ENCODE measurements around the gene LAMA3.

- TF ChIP-seq CTCF (IDR thresholded peaks at IDR 0.05) (peak in 3 of 5 experiments; percentile 31 to 65 (median 56)), EP300 (IDR thresholded peaks at IDR 0.05) (no peak)
Observed at GRCh38 chr18:23703057-23703986, 14.1 kb downstream of the LAMA3 start.

Measured in tibial nerve (tissue), 4 donors.